Activated CD4-positive, alpha-beta T cell treated with anti-CD3 and anti-CD28 coated beads, Interleukin-2, amount 50 U/mL, for 48 hours (primary cell): Measurements from ENCODE around the gene APEH.

Source experiments
- DNase-seq, 2 experiments: peaks; one replicate each; pipeline ENCODE4 v3.0.0-alpha.2; 2020

APEH gene

GRCh38 chr3:49652218-49652902 lies 21.8 kb upstream of the APEH start:
- DNase-seq = no peak

DNA sequence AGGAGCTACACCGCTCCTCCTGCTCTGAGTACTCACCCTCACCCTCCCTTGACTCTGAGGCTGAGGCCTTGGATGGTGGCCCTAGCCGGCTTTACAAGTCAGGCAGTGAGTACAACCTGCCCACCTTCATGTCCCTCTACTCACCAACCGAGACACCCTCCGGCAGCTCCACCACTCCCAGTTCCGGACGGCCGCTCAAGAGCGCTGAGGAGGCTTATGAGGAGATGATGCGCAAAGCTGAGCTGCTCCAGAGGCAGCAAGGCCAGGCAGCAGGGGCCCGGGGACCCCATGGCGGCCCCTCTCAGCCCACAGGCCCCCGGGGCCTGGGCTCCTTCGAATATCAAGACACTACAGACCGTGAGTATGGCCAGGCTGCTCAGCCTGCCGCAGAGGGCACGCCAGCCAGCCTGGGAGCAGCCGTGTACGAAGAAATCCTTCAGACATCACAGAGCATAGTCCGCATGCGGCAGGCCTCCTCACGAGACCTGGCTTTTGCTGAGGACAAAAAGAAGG lies 21.2 kb upstream of the APEH start:
- DNase-seq = no peak

DNA sequence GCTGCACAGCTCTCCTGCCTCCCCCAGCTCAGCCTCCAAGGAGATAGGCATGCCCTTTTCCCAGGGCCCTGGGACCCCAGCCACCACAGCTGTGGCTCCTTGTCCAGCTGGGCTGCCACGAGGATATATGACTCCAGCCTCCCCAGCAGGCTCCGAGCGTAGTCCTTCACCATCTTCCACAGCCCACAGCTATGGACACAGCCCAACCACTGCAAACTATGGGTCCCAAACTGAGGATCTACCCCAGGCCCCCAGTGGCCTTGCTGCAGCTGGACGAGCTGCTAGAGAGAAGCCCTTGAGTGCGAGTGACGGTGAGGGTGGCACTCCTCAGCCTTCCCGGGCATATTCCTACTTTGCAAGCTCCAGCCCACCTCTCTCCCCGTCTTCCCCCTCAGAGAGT lies 20.5 kb upstream of the APEH start:
- DNase-seq = no peak

DNA sequence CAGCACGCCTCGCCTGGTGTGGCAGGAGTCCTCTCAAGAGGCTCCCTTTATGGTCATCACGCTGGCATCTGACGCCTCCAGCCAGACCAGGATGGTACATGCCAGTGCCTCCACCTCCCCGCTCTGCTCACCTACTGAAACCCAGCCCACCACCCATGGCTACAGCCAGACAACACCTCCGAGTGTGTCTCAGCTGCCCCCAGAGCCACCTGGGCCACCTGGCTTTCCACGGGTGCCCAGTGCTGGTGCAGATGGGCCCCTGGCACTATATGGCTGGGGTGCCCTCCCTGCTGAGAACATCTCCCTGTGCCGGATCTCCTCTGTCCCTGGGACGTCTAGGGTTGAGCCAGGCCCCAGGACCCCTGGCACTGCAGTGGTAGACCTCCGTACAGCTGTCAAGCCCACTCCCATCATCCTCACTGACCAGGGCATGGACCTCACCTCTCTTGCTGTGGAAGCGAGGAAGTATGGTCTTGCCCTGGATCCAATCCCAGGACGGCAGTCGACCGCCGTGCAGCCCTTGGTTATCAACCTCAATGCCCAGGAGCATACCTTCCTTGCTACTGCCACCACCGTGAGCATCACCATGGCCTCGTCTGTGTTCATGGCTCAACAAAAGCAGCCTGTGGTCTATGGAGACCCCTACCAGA lies 19.9 kb upstream of the APEH start:
- DNase-seq = no peak

DNA sequence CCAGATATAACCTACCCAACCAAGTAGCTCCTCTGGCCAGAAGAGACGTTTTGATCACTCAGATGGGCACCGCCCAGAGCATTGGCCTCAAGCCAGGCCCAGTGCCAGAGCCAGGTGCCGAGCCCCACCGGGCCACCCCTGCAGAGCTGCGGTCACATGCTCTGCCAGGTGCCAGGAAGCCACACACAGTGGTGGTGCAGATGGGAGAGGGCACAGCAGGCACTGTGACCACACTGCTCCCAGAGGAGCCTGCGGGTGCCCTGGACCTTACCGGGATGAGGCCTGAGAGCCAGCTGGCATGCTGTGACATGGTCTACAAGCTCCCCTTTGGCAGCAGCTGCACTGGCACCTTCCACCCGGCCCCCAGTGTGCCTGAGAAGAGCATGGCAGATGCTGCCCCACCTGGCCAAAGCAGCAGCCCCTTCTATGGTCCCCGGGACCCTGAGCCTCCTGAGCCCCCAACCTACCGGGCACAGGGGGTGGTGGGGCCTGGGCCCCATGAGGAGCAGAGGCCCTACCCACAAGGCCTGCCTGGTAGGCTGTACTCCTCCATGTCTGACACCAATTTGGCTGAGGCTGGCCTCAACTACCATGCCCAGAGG lies 19.1 kb upstream of the APEH start:
- no peak for DNase-seq

DNA sequence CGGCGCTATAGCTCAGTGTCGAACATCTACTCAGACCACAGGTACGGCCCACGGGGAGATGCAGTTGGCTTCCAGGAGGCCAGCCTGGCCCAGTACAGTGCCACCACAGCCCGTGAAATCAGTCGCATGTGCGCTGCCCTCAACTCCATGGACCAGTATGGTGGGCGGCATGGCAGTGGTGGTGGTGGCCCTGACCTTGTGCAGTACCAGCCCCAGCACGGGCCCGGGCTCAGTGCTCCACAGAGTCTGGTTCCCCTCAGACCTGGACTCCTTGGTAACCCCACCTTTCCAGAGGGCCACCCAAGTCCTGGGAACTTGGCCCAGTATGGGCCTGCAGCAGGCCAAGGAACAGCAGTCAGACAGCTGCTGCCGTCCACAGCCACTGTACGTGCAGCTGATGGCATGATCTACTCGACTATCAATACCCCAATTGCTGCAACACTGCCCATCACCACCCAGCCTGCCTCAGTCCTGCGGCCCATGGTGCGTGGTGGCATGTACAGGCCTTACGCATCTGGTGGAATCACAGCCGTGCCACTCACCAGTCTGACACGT lies 18.3 kb upstream of the APEH start:
- DNase-seq = no peak

DNA sequence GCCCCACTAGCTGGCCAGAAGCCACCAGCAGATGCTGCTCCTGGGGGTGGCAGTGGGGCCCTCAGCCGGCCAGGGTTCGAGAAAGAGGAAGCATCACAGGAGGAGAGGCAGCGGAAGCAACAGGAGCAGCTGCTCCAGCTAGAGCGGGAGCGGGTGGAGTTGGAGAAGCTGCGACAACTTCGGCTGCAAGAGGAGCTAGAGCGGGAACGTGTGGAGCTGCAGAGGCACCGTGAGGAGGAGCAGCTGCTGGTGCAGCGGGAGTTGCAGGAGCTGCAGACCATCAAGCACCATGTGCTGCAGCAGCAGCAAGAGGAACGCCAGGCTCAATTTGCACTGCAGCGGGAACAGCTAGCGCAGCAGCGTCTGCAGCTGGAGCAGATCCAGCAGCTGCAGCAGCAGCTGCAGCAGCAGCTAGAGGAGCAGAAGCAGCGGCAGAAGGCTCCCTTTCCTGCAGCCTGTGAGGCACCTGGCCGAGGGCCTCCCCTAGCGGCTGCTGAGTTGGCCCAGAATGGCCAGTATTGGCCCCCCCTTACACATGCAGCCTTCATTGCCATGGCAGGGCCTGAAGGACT lies 17.5 kb upstream of the APEH start:
- DNase-seq = no peak

DNA sequence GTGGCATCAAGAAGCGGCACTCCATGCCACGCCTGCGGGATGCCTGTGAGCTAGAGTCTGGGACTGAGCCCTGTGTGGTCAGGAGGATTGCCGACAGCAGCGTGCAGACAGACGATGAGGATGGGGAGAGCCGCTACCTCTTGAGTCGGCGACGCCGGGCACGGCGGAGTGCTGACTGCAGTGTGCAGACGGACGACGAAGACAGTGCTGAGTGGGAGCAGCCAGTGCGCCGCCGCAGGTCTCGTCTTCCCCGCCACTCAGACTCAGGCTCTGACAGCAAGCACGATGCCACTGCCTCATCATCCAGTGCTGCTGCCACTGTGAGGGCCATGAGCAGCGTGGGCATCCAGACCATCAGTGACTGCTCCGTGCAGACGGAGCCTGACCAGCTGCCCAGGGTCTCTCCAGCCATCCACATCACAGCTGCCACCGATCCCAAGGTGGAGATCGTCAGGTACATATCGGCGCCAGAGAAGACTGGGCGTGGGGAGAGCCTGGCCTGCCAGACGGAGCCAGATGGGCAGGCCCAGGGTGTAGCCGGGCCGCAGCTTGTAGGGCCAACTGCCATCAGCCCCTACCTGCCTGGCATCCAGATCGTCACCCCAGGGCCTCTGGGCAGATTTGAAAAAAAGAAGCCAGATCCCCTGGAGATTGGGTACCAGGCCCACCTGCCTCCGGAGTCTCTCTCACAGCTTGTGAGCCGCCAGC lies 16.8 kb upstream of the APEH start:
- no peak for DNase-seq

- no peak for DNase-seq
These were observed 15.4 kb upstream of the APEH start for GRCh38 chr3:49658711-49659110.

GRCh38 chr3:49659756-49660155 lies 14.4 kb upstream of the APEH start:
- DNase-seq = no peak

DNA sequence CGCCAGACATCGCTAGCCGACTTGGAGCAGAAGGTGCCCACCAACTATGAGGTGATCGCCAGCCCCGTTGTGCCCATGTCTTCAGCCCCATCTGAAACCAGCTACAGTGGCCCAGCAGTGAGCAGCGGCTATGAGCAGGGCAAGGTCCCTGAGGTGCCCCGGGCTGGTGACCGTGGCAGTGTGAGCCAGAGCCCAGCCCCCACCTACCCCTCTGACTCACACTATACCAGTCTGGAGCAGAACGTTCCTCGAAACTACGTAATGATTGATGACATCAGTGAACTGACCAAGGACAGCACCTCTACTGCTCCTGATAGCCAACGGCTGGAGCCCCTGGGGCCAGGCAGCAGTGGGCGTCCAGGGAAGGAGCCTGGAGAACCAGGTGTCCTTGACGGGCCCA lies 12.9 kb upstream of the APEH start:
- no peak for DNase-seq

DNA sequence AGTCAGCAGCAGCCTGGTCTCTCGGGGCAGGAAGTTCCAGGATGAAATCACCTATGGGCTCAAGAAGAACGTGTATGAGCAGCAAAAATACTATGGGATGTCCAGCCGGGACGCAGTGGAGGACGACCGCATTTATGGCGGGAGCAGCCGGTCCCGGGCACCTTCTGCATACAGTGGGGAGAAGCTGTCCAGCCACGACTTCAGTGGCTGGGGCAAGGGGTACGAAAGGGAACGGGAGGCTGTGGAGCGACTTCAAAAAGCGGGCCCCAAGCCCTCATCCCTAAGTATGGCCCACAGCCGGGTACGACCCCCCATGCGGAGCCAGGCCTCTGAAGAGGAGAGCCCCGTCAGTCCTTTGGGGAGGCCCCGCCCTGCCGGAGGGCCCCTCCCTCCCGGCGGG lies 12.1 kb upstream of the APEH start:
- no peak for DNase-seq

GRCh38 chr3:49662720-49663413 lies 11.3 kb upstream of the APEH start:
- no peak for DNase-seq

DNA sequence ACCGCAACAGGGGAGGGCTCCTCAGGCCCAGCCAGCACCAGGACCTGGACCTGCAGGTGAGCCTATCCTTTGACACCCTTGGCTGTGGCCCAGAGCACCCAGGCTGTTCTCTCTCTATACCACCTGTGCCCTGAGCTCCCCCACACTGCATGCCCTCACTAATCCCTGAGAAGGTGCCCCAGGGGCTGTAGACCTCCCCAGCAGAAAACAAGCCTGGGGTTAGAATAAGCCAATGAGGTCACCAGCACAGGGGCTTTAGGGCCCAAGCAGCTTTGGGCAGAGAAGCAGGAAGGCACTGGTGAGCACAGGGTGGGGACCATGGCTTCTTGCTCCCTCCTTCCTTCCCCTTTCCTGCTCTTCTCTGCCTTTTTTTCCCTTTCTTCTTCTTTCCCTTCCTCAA lies 10.3 kb upstream of the APEH start:
- DNase-seq = no peak

GRCh38 chr3:49664300-49664699 lies 9.9 kb upstream of the APEH start:
- DNase-seq = no peak

- DNase-seq = no peak
These were observed 8.2 kb upstream of the APEH start for GRCh38 chr3:49665822-49666519.

- no peak for DNase-seq
These were observed 7.6 kb upstream of the APEH start for GRCh38 chr3:49666592-49666991.

DNA sequence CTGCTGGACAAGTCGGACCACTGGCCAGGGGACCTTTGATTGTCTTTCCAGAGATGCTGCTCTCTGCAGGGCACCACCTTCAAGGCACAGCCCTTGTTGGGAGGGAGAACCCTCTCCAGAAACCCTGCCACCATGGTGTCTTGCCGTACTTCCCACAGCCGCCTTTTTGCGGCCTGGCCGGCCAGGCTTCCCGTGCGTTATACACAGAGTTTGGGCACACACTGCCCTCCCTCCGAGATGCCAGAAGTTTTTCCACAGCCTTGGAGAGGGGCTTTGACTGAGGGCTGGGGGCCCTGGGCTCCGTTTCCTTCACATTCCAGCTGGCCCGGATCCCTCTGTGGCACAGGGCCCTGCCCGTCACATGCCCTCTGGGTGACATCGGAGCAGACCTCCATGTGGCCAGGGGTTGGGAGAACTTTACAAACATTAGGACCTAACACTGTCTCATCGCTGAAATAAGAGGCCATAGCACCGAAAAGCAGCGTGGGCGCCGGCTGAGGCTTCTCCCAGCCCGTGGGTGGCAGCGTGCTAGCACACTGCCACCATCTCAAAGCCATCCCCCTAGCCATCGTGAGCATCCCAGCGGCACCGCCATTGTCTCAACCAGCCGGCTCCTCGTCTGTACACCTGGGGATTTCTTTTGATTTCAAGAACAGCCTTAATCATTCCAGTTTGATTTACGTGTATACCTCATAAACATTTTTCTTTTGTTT lies 6.3 kb upstream of the APEH start:
- DNase-seq = no peak

DNA sequence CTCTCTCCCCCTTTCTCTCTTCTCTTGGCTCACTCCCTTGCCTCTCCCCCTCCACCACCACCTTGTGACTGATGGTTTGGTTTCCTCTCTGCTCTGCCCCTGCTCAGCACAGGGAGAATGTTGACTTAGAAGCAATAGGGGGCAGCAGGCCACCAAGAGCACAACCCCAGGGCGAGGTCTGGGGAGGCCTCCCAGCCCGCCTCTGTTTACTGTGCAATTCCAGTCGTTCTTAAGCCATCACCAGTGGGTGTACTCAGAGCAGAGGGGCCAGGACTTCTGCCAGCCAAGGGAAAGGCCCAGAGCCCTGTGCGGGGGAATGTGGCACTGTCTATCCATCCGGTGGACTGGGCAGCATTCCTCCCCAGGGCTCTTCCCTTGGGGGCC lies 5.7 kb upstream of the APEH start:
- DNase-seq = no peak

DNA sequence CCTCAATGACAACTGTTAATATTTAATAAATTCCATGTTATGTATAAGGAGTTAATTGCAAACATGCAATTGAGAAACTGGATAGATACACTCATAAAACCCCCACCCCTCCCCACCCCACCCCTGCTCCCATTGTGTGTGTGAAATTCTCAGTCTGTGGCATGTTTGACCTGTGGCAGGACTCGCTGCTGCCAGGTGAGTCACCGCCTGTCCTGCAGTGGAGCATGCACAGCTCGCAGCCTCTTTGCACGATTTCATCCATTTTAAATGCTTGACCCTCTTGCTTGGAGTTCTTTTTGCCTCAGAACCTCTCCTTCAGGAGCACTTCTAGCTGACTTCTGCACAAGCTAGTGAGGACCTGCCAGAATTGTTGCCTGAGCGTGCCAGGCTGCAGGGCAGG lies 5.3 kb upstream of the APEH start:
- no peak for DNase-seq

DNA sequence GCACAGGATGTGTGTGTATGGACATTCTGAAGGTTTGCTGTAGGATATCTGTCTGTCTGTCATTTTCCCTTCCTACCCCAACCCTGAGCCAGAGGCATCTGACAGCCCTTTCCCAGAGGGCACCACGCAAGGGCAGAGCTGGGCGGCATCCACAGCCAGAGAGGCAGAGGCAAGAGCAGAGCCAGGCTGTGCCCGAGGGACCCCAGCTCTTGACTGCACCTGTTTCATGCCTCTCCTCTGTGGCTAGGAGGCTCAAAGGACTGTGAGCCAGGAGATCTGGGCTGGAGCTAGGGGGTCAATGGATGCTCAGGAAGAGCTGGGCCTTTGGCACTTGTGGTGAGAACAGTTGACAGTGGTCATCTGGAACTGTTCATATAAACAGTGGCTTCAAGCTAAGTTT lies 4.8 kb upstream of the APEH start:
- DNase-seq = no peak
